NCI-H2029 (cell line): Measurements from ENCODE around the gene CENPU.
A peak's percentile ranks its signal among the peaks of the same experiment; 100 is the strongest.
"Not testable (repeated sequence)": the region's sequence is repeated elsewhere in the genome, so short reads cannot be mapped to it uniquely, and the experiment has no call there.

ENCODE experiments used
- DNase-seq: peaks from one replicate; lab custom pipeline; 2025; lab: John Stamatoyannopoulos, UW

The CENPU gene

GRCh38 chr4:184733654-184734524, at the start of gene CENPU:
Gene CENPU (minus strand): TSS chr4:184734096. CDS start chr4:184734062, 34 bp downstream.
- DNase-seq = peak; percentile 95

DNA sequence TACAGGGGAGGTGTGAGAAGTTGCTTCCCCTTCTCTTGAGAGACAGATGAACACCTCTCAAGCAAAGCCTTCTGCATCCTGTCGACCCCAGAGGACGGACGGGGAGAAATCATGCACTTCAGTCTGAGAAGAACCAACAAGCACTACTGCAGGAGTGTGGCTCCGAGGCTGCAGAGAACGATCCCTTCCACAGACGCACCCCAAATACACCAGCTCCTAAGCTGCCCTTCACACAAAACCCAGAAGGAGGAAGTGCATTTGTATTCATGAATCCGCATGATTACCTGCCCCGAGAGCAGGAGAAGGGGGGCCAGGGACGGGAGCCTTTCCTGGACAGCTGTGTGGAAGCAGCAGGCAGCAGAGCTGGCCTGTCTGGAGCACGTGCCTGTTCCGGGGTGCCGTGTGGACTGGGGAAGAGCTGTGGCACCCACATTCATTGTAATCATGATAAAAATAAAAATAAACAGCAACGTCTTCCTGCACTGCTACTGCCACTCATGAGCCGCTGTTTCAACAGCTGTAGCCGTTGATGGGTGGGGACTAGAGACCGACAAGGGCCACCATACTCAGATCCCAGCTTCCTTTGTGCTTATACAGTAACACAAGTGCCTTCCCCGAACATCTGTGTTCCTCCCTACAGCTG, 49.0 kb upstream of the CENPU start:
- DNase-seq = no peak

DNA sequence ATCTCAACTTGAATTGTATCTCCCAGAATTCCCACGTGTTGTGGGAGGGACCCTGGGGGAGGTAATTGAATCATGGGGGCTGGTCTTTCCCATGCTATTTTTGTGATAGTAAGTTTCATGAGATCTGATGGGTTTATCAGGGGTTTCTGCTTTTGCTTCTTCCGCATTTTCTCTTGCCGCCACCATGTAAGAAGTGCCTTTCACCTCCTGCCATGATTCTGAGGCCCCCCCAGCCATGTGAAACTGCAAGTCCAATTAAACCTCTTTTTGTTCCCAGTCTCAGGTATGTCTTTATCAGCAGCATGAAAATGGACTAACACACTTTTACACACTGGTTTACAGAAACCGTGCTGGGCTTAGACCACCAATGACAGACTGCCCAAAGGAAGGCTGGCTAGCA, 45.3 kb upstream of the CENPU start:
- not testable (repeated sequence) for DNase-seq

DNA sequence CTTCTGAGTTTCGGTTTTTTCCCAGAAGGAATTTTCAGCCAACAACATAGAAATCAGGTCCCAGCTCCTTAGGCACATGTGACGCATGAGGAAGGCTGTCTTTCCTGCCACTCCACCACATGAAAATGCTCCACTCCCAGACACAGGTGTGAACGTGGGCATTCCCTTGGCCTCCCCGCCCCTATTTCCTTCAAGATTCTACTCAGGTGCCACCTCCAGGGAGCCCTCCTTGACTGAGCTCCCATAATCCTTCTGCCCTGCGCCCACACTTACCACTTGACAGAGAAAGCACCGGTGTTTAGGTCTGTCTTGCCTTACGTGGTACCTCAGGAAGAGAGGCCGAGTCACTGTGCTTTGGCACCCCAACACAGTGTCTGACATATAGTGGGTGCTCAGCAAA, 44.4 kb upstream of the CENPU start:
- no peak for DNase-seq

DNA sequence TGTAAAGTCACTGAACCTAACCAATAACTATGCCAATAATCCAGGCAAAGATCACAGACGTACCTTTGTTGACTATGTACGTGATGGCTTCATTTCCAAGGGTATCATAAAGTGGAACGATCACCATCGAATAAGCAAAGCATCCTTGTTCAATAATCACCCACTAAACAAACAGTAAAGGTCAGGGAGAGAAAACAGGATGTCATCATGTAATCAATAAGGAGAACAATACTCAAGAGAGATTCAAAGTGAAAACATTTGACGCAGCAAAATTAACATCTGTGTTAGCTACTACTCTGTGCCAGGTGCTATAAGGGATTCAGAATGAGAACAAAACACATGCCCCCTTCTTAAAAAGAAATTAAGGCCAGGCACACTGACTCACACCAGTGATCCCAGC, 42.9 kb upstream of the CENPU start:
- DNase-seq = no peak

- no peak for DNase-seq
Measured at GRCh38 chr4:184775854-184776555, 42.1 kb upstream of the CENPU start.

DNA sequence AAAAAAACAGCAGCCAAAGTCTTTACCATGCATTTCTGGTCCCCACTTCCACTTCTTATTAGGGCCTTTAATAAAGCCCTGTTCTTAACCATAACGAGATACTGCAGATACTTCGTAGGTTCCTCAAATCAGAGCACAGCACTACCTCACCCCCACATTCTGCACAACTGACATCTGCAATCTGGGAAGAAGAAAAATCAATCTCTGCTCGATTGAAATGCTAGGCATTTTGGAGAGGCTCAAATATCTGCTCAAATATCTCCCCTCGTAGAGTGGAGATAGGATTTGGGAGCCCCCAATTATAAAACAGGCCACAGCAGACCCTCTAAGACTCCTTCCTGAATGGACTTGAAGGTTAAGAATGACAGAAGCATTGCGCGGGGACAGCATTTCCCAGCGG, 40.3 kb upstream of the CENPU start:
- no peak for DNase-seq

DNA sequence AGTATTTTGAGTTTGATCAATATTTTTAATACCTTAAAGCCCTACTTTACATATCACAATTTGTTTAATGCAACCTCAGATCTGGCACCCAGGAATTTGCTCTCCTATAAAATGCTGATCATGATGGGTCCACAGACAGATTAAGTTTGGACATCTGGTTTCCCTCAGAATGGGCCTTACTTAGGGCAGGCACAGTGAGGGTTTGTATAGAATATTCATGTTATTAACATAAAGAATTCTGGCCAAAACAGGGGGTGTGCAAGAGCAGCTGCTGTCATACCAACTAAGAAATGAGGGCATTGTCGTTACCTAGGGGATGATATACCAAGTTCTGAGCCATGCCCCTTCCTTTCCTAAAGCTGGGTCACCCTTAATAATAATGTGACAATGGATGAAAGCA, 37.5 kb upstream of the CENPU start:
- no peak for DNase-seq

GRCh38 chr4:184769141-184769765, 35.4 kb upstream of the CENPU start:
- no peak for DNase-seq

- no peak for DNase-seq
Measured at GRCh38 chr4:184768296-184768695, 34.4 kb upstream of the CENPU start.

DNA sequence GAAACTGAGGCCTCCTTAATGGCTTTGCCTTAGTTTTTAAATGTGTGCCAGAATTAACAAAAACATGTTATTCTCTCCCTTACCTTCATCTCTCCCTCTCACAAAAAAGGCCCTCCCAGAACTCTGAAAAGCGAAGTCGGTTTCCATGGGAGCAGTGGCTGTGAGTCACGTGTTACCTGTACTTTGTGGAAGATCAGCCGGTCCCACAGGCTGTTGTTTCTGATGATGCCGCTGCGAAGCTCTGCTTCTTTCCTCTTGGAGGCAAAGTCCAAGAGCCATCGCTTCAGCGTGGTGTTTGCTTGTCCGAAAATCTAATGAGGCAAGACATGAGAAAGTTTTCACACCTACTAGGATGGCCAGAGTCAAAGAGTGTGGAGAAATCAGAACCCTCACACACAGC, 32.5 kb upstream of the CENPU start:
- no peak for DNase-seq

- DNase-seq = no peak
Measured at GRCh38 chr4:184765473-184766340, 31.8 kb upstream of the CENPU start.

DNA sequence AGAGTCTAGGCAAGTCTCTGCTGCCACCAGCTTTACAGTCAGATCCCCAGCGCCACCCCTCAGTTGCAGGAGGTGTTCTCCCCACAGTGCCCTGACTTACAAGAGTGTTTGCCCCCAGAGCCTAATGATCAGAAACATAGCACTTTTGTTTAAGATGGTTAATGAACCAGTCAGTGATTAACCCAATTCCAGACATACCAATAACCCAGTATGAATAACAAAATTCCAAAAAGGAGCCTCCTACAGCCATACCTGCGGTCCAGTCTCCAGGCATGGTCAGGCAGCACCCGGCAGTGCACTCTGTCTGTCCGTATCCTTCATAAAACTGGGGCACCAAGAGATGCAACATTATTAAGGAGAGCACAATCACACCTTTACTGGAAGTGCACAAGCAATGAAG, 30.7 kb upstream of the CENPU start:
- DNase-seq = no peak

DNA sequence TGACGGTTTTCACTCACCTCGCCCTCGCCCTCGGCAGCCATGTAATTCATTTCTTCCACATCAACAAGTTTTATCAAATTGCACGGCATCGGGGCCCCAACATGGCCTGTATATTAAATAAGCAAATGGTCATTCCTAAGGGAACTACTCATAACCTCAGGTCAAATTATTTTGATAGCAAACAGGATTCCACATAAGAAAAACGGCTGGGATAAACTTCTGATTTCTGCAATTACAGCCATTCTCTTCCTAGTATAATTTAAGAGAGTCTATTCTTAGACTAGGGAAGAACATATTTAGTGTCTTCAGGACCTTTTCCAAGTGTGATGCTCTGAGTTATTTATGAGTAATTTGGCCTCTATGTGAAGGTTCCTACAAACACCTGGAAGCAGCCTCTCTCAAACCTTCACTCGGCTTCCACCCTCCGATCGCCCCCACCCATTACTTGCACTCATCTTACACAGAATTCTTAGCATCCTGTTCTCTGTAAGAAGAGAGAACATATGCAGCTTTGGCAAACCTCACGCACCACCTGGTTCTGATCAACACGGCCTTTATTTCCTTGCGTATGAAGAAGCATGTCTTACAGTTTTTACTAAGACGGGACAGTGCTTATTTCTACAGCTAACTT, 29.4 kb upstream of the CENPU start:
- no peak for DNase-seq

GRCh38 chr4:184762100-184762499, 28.2 kb upstream of the CENPU start:
- DNase-seq = no peak

DNA sequence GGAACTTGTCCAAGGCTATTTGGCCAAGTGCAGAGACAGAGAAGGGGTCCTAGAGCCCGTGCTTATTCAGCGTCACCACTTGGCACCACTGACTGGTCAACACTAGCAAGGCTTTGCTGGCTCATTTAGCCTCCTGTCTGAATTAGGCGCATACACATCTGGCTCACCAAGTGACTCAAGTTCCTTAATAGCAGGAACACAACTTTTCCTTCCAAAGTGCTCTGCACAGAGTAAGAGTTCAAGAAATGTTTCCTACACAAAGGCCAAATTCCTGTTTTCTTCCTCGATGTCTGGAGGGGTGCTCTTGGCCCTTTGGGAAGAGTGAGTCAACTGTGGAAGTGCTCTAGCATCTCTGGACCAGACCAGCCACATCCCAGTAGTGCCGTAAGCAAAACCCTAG, 26.8 kb upstream of the CENPU start:
- no peak for DNase-seq

DNA sequence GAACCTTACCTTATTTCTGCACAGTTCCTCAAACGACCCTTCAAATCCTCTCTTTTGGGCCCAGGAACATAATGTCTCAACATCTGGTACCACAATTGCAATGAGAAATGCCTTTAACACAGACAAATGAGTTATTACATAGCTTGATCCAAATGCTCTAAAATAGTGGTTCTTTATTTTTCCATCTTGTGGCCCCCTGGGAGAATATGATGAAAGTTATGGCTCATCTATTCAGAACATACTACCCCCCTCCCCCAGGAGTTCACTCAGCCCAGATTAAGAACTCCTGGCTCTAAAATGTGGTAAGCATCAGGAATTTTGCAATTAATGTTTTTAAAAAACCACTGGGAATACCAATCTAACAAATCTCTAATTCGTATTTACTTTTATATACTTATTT, 23.9 kb upstream of the CENPU start:
- no peak for DNase-seq

DNA sequence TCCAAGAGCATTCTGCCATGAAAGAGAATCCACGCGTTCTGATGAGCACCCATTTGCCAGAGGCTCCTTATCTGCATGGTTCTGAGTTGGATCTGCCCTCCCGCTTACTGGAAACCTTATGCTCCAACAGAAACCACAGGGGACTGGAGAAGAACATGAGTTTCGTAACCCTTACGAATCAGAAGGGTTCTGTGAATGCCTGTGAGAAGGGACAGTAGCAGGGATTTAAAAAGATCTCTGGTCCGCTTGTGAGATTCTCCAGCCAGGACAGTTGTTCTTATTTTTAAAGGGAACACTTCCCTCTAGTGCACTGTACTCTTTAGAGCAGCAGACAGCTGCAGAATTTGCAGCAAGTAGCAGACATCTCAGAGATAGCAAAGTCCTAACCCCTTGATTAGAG, 22.5 kb upstream of the CENPU start:
- no peak for DNase-seq

DNA sequence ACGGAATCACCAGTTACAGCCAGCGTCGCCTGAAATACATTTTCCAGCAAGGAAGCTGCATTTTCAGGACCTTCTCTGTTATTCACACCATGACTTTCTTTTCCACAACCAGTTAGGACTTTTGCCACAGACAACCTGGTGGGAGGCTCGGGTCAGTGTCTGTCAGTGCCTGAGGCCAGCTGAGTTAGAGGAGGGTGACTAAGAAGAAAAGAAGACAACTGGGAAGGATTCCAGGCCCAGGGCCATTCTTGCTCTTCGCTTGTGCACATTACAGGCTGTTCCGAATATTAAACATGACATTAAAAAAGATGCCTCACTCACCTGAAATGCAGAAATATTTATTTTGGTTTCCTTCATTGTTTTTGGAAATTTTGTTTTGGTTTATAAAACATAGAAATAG, 21.4 kb upstream of the CENPU start:
- no peak for DNase-seq

- DNase-seq = no peak
Measured at GRCh38 chr4:184752496-184753275, 18.8 kb upstream of the CENPU start.
